HG02885 (cell line): Measurements from ENCODE around the gene WIZ.
"Not testable (repeated sequence)": the region's sequence is repeated elsewhere in the genome, so short reads cannot be mapped to it uniquely, and the experiment has no call there.

Experiments used
- ATAC-seq: cut with Tn5 transposase; IDR thresholded peaks from one replicate; pipeline ENCODE4 v1.9.1; 2021; ENCODE audit warnings: mild to moderate bottlenecking; ENCODE audit not compliant: unreplicated experiment, poor library complexity

The WIZ gene

DNA sequence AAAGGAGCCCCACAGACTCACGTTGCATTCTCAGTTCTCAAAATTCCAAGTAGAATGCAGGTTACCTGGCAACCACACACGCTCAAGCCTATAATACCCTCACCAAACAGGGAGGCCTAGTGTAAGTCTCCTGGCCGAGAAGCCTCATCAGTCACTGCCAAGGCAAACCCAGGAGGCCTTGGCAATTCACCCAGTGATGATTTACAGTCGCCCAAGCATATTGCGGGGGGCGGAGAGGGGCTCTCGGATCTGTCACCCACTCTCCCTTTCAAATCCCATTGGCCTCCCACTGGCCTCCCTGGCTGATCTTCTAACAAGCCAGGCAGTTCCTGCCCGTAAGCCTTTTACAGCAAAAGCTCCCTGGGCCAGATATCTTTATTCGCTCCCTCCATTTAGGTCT lies 32.1 kb downstream of the WIZ start:
- no peak for ATAC-seq

DNA sequence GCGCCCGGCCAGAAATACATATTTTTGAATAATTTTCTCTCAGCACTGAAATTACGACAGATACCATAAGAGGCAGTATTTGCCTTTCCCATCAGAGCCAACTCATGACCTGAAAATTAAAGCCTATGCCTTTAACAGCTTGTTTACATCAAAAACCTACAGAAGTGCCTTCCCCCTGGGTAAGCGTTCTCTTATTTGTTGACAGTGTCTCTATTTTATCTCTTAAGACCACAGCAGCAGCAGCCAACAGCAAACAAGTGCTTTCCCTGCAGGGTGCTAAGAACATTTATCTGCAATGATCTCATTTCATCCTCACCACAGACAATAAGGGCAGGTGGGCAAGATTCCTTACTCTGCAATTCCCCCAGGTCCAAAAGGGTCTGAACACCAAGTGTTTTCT lies 36.9 kb downstream of the WIZ start:
- ATAC-seq = no peak

DNA sequence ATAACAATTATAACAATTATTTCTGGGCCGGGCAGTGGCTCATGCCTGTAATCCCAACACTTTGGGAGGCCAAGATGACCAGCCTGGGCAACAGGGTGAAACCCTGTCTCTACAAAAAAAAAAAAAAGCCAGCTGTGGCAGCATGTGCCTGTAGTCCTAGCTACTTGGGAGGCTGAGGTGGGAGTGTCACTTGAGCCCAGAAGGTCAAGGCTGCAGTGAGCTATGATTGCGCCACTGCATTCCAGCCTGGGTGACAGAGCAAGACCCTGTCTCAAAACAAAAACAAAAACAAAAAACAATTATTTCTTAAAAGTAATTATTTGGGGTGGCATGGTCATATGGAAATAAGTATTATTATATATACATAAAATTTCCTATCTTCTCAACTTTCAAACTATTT lies 38.4 kb downstream of the WIZ start:
- ATAC-seq = not testable (repeated sequence)

DNA sequence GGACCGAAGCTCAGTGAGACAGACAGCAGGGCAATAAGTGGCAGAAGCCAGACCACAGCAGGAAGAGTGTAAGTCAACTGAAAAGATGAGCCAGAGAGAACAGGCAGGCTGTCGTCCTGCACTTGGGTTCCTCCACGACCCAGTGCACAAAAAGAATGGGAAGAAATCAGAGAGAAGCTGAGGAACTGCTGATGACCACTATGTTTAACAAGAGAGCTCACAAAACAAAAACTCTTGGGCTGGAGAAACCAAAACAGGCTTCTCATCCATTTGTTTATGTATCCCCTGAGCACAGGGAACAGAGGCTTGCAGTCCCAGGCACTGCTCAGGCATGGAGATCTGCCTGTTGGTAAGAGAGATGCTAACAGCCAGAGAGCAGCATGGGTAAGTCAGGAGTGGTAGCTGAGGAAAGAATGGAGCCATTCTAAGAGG lies 45.0 kb downstream of the WIZ start:
- ATAC-seq = no peak

DNA sequence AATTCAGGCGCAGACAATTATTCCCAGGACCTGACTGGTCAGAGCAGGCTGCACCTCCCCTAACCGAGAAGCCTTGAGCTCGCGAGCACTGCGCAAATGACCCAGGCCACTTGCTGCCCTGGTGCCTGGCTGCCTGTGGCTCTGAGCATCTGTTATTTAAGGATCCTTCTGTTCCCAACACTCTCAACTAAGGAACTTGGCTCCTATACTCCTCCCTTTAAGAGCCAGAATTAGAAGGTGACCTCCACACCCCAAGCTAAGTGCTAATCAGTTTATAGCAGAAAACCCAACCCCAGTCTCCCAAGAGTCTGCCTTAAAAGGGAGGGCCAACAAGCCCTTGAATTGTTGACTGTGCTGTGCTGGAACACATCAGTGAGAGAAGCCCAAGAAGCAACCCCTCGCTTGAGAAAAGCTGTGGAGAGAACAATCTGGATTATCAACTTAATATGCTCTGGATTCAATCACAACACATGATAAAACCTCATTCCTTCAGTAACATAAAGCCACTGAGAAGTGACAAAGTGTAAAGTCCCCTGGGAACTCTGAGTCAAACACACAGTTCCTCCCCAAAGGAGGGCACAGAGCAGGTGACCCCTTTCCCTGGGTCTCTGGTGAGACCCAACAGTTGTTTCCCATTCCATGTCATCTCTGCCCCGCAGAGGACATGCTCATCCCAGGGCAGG lies 45.5 kb downstream of the WIZ start:
- no peak for ATAC-seq

DNA sequence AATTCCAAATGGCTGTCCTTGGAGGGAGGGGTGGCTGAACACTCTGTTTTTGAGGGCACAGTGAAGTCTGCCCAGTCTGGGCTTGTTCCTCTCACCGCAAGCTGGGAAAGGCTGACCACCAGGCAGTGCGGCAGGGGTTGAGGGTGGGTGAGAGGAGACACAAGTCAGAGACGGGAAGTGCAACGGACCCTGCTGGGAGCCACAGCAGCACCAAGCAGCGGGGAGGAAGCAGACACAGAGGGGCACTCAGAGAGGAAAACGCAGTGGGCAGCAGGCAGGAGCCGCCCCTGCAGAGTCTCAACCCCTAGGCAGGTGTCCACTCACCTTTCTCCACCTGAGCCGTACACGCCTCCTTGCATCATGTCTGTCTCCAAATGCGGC lies 46.6 kb downstream of the WIZ start:
- no peak for ATAC-seq

DNA sequence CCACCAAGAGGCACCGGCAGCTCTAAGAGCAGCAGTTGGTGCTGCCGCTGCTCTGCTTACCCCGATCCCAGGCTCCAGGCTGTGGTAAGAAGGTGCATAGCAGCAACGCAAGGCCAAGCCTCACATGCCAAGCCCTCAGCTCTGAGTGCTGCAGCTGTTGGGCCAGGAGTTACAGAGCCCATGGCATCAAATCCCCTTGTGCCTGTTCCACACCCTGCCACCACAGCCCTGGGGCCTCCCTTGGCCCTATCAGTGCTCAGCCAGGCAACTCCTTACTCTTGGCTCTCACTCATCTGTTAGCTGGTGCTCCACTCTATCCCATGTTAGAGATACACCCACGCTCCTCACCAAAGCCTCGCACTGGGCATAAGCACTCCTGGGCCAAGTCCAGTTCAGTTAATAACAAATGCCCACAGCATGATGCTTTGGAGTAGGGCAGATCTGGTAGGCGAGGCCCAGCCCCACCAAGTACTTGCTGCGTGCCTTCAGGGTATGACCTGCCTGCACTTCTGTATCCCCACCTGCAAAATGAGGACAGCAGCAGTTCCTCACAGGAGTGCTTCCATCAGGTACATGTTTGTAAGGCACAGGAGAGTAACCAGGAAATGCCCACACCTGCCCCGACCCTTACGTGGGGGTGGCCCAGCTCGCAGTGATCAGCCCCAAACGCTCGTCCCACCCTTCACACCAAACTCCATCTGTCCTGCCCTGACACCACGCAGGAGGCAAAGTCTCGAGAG lies 47.2 kb downstream of the WIZ start:
- no peak for ATAC-seq

DNA sequence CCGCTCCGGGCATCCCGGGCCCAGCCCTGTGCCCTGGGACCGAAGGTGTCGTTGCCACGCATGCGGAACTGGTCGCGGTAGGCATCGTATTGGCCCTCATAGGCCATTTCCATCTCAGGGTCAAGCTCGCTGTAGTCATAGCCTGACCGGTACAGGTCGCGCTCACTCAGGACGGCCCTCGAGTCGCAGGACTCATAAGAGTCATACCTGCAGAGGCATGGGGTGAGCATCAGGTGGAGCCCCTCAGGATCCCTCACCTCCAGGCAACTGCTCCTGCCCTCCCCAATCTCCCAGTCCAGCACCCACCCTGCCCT lies 48.4 kb downstream of the WIZ start:
- ATAC-seq = no peak

DNA sequence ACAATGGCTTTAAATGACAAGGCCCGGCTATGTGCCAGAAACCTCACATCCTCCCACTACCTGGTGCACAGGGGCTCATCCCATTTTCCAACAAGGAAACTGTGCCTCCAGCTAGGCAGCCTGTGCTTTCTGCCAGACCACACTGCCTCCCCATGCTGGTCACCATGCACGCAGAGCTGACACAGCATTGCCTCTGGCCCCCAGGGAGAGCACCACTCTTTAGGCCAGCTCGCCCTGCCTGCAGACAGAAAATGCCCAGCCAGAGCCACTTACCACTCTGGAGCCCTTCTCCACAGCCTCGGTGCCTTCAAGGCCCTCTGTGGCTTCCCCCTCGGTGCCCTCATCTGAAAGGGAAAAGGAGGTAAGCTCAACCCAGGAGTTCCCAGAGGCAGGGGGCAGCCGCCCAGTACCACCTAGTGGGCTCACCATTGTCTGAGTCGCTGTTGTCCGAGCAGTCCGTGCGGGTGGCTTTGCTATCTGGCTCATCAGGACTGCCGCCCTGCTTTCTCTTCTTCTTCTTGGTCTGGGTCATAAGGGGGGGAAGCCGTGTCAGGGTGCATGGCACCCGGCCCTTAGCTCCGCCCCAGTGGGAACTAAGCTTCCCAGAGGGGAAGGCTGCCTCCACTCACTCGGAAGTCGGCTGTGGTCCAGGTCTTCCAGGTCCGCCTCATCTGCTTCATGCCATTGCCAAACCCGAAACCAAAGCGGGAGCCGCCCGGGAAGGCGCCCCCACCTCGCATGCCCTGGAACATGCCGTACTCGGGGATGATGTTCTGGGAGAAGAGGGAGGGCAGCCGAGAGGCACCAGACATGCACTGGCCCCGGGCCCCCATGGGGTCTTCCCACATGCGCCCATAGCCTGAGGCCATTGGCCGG lies 49.0 kb downstream of the WIZ start:
- ATAC-seq = no peak

DNA sequence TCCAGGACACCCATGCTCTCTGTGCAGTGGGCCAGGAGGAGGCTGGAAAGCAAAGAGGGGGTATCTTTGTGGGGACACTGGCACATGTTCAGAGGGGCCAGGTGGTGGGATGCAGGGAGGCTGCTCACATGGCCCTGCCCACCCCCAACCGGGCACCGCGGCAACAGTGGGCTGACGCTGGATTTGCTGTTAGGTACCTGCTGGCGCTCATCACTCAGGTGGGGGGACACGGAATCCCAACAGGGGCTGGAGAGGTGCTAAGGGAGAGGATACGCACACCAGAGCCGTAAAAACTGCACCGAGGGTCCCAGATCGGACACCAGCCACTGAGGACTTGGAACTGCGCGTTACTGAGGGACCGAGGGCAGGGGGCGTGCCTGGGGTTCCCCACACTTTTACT lies 50.1 kb downstream of the WIZ start:
- ATAC-seq = no peak

DNA sequence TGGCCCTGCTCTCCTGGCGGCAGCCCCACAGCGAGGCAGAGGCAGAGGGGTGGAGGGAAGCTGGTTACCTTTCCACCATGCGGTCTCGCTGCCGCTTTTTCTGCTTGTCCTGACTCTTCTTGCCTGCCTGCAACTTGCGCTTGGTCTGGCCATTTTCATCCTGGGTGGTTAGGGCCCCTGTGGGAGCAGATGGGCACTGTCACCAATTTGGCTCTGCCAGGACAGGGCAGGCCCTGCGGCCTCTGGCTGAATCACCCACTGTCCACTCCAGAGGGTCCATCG lies 50.6 kb downstream of the WIZ start:
- no peak for ATAC-seq

DNA sequence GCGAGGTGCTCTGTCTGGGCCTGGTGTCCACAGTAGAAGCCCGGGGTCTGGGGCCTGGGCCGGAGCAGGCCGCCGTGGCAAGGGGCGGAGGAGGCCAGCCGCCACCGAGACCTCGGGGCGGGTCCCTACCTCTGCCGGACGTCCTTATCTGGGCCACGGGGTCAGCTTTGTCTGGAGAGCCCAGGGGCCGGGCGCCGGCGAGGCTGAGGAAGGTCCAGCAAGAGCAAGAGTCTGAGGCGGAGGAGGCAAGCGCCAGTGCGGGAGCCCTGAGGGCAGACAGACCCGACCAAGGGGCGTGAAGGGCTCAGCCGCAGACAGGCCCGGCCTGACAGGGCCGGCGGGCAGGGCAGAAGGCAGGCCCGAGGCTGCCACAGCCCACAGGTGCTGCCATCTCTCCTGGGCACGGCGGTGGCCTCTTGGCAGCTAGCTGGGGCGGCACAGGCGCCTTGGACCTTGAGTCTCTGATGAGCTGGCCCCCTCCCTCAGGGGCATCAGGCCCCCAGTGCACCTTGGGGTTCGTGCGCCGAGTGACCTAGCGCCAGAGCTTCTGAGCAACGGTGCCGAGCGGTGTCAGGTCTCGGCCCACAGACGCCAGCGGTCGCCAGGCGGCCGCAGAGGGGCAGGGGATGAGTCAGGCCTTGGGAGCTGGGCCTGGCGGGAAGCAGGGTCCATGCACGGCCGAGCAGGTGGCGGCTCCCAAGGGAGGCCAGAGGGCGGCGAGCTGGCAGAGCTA lies 51.1 kb downstream of the WIZ start:
- no peak for ATAC-seq

DNA sequence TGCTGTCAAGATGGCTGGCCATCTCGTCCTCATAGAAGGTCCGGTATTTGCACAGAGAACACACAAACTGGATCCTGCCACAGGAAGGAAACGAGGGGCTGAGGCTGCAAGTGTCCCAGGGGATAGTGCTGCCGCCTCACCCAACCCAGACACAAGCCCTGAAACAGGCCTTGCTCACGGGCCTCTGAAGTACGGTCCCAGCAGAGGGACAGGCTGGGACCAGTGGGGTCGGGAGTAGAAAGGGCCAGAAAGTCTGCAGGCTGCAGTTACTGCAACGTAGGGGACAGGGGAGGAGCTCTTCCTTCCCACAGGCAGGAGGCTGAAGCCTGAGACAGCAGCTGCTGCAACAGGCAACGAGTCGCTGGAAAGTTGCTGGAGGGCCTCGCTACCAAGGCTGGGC lies 52.0 kb downstream of the WIZ start:
- no peak for ATAC-seq

DNA sequence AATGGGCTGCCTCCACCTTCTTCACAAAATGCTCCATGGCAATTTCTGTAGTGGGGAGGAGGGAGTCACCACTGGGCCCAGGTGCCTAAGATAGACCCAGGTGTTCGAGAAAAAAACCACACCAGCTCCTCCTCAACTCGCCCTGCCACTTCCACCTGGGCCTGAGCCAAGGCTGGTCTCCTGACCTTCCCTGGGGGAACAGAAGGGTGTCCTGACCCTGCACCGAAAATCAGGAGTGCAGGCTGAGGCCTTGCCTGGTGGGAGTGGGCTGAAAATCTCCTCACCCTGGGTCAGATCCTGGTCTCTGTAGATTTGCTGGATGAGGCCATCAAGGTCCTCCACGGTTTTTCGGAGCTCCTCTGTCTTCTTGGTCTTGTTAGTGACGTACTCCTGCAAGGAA lies 52.5 kb downstream of the WIZ start:
- ATAC-seq = no peak

DNA sequence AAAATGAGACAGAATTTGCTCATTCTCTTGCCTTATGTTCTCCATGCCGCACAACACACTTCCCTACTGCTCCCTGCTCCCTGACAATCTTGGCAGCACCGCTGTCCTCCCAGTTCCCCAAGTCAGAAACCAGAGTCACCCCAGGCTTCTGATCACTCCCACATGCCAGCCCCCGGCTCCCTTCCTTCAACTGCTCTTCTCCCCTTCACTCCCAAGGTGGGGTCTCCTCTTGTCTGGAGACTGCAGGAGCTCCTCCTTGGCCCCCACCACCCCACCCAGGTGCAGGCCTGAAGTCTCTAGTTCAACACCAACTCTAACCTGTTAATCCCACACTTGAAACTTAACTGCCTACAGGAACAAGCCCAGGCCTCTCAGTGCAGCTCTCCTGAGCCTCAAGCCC lies 53.3 kb downstream of the WIZ start:
- ATAC-seq = no peak

DNA sequence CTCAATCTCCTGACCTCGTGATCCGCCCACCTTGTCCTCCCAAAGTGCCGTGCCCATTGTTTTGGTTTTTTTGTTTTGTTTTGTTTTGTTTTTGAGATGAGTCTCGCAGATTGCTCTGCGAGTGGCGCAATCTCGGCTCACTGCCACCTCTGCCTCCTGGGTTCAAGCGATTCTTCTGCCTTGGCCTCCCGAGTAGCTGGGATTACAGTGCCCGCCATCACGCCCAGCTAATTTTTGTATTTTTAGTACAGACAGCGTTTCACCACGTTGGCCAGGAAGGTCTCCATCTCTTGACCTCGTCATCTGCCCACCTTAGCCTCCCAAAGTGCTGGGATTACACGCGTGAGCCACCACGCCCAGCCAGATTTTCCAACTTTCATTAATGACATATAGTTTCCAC lies 54.5 kb downstream of the WIZ start:
- ATAC-seq = not testable (repeated sequence)

DNA sequence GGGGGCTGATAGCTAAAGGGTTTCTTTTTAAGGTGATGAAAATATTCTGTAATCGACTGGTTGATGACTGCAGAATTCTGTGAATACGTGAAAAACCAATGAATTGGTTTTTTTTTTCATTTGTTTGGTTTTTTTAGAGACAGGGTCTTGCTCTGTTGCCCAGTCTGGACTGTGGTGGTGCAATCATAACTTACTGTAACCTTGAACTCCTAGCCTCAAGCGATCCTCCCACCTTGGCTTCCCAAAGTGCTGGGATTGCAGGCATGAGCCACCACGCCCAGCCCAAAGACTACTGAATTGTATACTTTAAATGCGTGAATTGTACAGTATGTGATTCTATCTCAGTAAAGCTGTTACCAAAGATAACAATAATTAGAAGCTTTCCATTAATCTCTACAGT lies 55.3 kb downstream of the WIZ start:
- ATAC-seq = no peak

DNA sequence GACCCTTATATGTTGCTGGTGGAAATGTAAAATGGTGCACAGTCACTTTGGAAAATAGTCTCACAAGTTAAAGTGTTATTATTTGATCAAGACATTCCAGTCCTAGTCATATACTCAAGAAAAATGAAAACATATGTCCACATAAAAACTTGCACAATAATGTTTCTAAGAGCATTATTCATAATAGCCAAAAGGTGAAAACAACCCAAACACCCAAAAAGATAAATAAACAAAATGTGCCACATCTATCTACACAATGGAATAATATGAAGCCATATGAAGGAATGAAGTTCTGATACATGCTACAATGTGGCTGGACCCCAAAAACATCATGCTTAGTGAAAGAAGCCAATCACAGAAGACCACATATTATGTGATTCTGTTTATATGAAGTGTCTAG lies 55.8 kb downstream of the WIZ start:
- ATAC-seq = no peak

DNA sequence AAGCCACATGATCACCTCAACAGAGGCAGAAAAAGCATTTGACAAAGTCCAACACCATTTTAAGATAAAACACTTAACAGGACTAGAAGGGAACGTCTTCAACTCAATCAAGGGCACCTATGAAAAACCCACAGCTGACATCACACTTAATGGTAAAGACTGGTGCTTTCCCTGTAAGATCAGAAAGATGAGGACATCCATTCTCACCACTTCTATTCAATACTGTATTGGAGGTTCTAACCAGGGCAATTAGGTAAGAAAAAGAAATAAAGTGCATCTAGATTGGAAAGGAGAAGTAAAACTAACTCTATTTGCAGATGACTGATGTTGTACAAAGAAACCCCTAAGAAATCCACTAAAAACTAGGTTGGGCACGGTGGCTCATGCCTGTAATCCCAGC lies 58.9 kb downstream of the WIZ start:
- ATAC-seq = no peak

DNA sequence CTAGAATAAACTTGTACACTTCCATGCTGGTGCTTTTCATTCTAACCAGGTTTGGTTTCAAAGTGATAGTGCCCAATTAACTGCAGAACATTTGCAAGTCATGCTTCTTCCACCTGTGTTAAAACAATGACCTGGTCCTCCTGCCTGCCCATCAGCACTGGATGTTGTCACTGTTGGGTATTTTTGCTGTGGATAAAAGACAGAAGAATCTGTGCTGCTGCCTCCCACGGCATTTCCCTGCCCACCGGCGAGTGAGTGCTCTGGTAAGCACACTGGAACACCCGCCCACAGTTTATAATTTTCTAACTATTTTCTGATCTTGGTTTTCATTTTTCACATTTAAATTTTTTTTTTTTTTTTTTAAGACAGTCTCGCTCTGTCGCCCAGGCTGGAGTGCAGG lies 67.9 kb downstream of the WIZ start:
- no peak for ATAC-seq

DNA sequence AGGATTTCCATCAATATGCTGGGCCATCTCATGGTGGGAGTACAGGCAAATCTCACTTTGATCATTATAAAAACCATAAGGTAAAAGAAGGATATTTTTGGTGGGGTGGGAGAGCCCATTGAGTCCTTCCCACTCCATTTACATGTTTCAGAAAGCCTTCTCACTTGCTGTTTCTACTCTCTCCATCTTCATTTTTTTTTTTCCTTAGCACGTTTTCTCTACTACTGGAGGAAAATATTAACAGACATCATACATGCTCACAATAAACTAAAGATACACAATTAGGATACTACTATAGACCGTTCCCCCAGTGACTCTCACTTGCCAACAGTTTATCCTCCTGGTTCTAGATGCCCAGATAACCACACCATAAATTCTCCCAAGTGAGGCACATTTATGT lies 68.3 kb downstream of the WIZ start:
- no peak for ATAC-seq
